K562 (cell line): ENCODE results near the gene PLXND1. TPM values are rescaled to one million over a fixed set of nuclear protein-coding genes. Genes with fewer than 3 reads are reported as not detected.
A peak's percentile ranks its signal among the peaks of the same experiment; 100 is the strongest.

Experiments used
- ATAC-seq: fragments of 200-7000 bp; cut with Tn5 transposase; 3 replicates; pipeline ENCODE4 v1.9.1; 2020; ENCODE audit warnings: moderate library complexity
- BruUV-seq: library from RNA; stranded (reverse); fragments of 400-500 nt; replicated peaks from 2 replicates; lab custom pipeline; 2021; lab: Mats Ljungman, UMichigan
- CTCF ChIA-PET: fragments of 300-600 bp; formaldehyde crosslinking; extraction: SDS; loops from one replicate; lab custom pipeline; 2021; ENCODE audit warnings: low intra/inter-chr PET ratio; lab: Yijun Ruan, JAX
- POLR2A ChIA-PET: fragments of 300-600, 350-650 bp; sonication (Branson Sonifier 250); formaldehyde crosslinking; extraction: SDS; loops from one replicate; lab custom pipeline; 2021; ENCODE audit warnings: antibody characterized with exemption, inconsistent platforms; lab: Yijun Ruan, JAX
- DNase-seq, 4 experiments: peaks; one replicate each; pipeline versions ENCODE4 v3.0.0 to v3.0.0-alpha.2; 2011 to 2018; ENCODE audit warnings: low spot score in 3 of 4, mixed read lengths in 3 of 4; ENCODE audit errors: extremely low read depth in 1 of 4
- FAIRE-seq: peaks from 2 replicates; lab custom pipeline; 2011; peaks lifted over from hg19 to GRCh38; lab: Jason Lieb, UNC
- H2AFZ ChIP-seq: 2 replicates; pipeline ENCODE4 v1.6.0; 2011; ENCODE audit warnings: low read depth, low read length, control low read depth, inconsistent platforms
- H3K27ac ChIP-seq: fragments of 200-600 bp; 3 replicates; pipeline ENCODE4 v1.8.0; 2011; ENCODE audit warnings: low read depth, mild to moderate bottlenecking, control low read depth, inconsistent platforms, low read length, moderate library complexity, mixed read lengths; ENCODE audit errors: extremely low read depth
- H3K27me3 ChIP-seq, 2 experiments: fragments of 300-600 bp in 1 of 2; 2 replicates in 1 of 2; 3 replicates in 1 of 2; pipeline versions ENCODE4 v1.6.0 to v1.8.0; 2011; ENCODE audit warnings: inconsistent platforms in 2 of 2, low read length in 2 of 2, mild to moderate bottlenecking in 1 of 2, mixed read lengths in 1 of 2, moderate library complexity in 1 of 2; ENCODE audit not compliant: control insufficient read depth in 2 of 2, insufficient read depth in 2 of 2
- H3K36me3 ChIP-seq: fragments of 300-600 bp; 3 replicates; pipeline ENCODE4 v1.8.0; 2011; ENCODE audit warnings: mild to moderate bottlenecking, low read length, inconsistent platforms; ENCODE audit not compliant: control insufficient read depth, insufficient read depth
- H3K4me1 ChIP-seq, 2 experiments: fragments of 200-600 bp in 1 of 2; replicated peaks in 1 of 2; 2 replicates in 1 of 2; 3 replicates in 1 of 2; pipeline versions ENCODE4 v1.5.1 to v1.8.0; 2011; ENCODE audit warnings: inconsistent platforms in 2 of 2, low read length in 2 of 2, mild to moderate bottlenecking in 1 of 2, mixed read lengths in 1 of 2, moderate library complexity in 1 of 2; ENCODE audit not compliant: control insufficient read depth in 2 of 2, insufficient read depth in 2 of 2
- H3K4me2 ChIP-seq: 2 replicates; pipeline ENCODE4 v1.6.1; 2011; ENCODE audit warnings: low read length, control low read depth, inconsistent platforms, mixed read lengths; ENCODE audit not compliant: insufficient read depth
- H3K4me3 ChIP-seq: fragments of 200-600 bp; sonication (generic), shearing (Covaris generic); 2 replicates; pipeline ENCODE4 v1.5.1; 2016; ENCODE audit warnings: control low read depth, inconsistent platforms
- H3K79me2 ChIP-seq: fragments of 200-600 bp; 3 replicates; pipeline ENCODE4 v1.8.0; 2011; ENCODE audit warnings: low read length, inconsistent platforms; ENCODE audit not compliant: control insufficient read depth, insufficient read depth
- H3K9ac ChIP-seq, 2 experiments: 2 replicates each; pipeline versions ENCODE4 v1.6.0 to v1.6.1; 2011; ENCODE audit warnings: low read depth in 2 of 2, low read length in 2 of 2, control low read depth in 1 of 2, inconsistent platforms in 1 of 2, mild to moderate bottlenecking in 1 of 2, mixed read lengths in 1 of 2; ENCODE audit not compliant: insufficient read depth in 1 of 2
- H3K9me1 ChIP-seq: one replicate; pipeline ENCODE4 v1.6.0; 2011; ENCODE audit warnings: inconsistent platforms, mild to moderate bottlenecking, low read length, moderate library complexity; ENCODE audit not compliant: control insufficient read depth, insufficient read depth
- H3K9me3 ChIP-seq: replicated peaks from 2 replicates; pipeline ENCODE4 v1.5.1; 2011; ENCODE audit warnings: low read depth, low read length, inconsistent platforms; ENCODE audit not compliant: control insufficient read depth, insufficient read depth
- H4K20me1 ChIP-seq: replicated peaks from 2 replicates; pipeline ENCODE4 v1.6.1; 2011; ENCODE audit warnings: low read length, inconsistent platforms, mixed read lengths; ENCODE audit not compliant: control insufficient read depth, insufficient read depth
- ARHGAP35 ChIP-seq: fragments of 450-650 bp; IDR thresholded peaks from 2 replicates; pipeline ENCODE4 v1.6.1; 2018; ENCODE audit not compliant: partially characterized antibody
- BRCA1 ChIP-seq, 2 experiments: fragments of 450-650 bp in 1 of 2; sonication (generic) in 1 of 2; formaldehyde crosslinking in 1 of 2; IDR thresholded peaks; 2 replicates each; pipeline versions ENCODE4 v1.5.0 to v1.6.1; 2017 to 2020; ENCODE audit warnings: mild to moderate bottlenecking in 1 of 2, missing genetic modification reagents in 1 of 2
- CBFA2T2 ChIP-seq: fragments of 450-650 bp; conservative IDR thresholded peaks from 2 replicates; pipeline ENCODE4 v1.6.1; 2017; ENCODE audit warnings: mild to moderate bottlenecking
- GTF2B ChIP-seq: IDR thresholded peaks from 2 replicates; pipeline ENCODE4 v1.6.1; 2011; ENCODE audit not compliant: insufficient read length; ENCODE audit errors: extremely low read depth
- HCFC1 ChIP-seq: IDR thresholded peaks from 2 replicates; pipeline ENCODE4 v1.6.1; 2012; ENCODE audit warnings: low read depth, low read length, improper control_type of control experiment
- NFE2 ChIP-seq: IDR thresholded peaks from 2 replicates; pipeline ENCODE4 v1.6.1; 2014; ENCODE audit warnings: antibody characterized with exemption, low read depth
- PPARD ChIP-seq: fragments of 250-450 bp; sonication (Bioruptor Pico); IDR thresholded peaks from 2 replicates; pipeline ENCODE4 v1.8.0; 2022; ENCODE audit warnings: inconsistent platforms, mild to moderate bottlenecking, moderate library complexity
- RBM25 ChIP-seq: fragments of 200-400 bp; formaldehyde crosslinking; IDR thresholded peaks from 2 replicates; pipeline ENCODE4 v1.6.1; 2018; ENCODE audit warnings: low read length, low read depth, moderate library complexity; ENCODE audit not compliant: severe bottlenecking
- SRSF9 ChIP-seq: fragments of 200-400 bp; formaldehyde crosslinking; IDR thresholded peaks from 2 replicates; pipeline ENCODE4 v1.6.1; 2017; ENCODE audit warnings: low read depth, low read length, borderline replicate concordance
- ZNF431 ChIP-seq: sonication (generic); formaldehyde crosslinking; IDR thresholded peaks from 2 replicates; pipeline ENCODE4 v1.8.0; 2022; ENCODE audit warnings: mild to moderate bottlenecking, missing genetic modification reagents
- ZNF79 ChIP-seq: fragments of 250-450 bp; sonication (Bioruptor Pico); IDR thresholded peaks from 2 replicates; pipeline ENCODE4 v1.4.0; 2020; ENCODE audit warnings: low read depth, mild to moderate bottlenecking, moderate library complexity
- WGBS: fragments of 100-300 bp; shearing (Covaris generic); methylation state at CpG from one replicate; pipeline ENCODE4 v1.1.6; 2016; ENCODE audit warnings: low coverage, mixed read lengths; ENCODE audit not compliant: insufficient coverage; ENCODE audit errors: missing lambda C conversion rate; 5-methylcytosine and 5-hydroxymethylcytosine counted together
- in situ Hi-C: fragments of 300-500 bp; cut with MboI; formaldehyde crosslinking; loops from 4 replicates; pipeline ENCODE4 v1.15.0; 2018; ENCODE audit warnings: inconsistent platforms, mixed read lengths
- intact Hi-C: fragments of 100-400 bp; cut with micrococcal nuclease; formaldehyde crosslinking; loops from 2 replicates; pipeline ENCODE4 v1.14.2; 2022
- polyA plus RNA-seq, 8 experiments: library from polyadenylated mRNA; depleted of rRNA in 4 of 8; stranded (reverse) in 5 of 8; unstranded in 3 of 8; fragments of >200 nt; fragmentation: Nextera tagmentation in 2 of 8; fragmentation: Illumina TruSeq in 1 of 8; extraction: Ambion mirVana in 2 of 8; extraction: Trizol in 1 of 8; gene quantifications; 2 replicates each; pipeline versions ENCODE4 v1.2.1 to v1.2.3, GENCODE V29; 2011 to 2014; ENCODE audit warnings: inconsistent platforms in 1 of 8, missing spikeins in 1 of 8
- total RNA-seq, 7 experiments: library from RNA; depleted of rRNA in 6 of 7; stranded (reverse); fragments of >200 nt in 6 of 7; fragmentation: Illumina TruSeq in 2 of 7; extraction: Trizol in 2 of 7; gene quantifications; 2 replicates each; pipeline versions ENCODE4 v1.2.1 to v1.2.3, GENCODE V29; 2011 to 2021; ENCODE audit warnings: low replicate concordance in 1 of 7
- TF ChIP-seq, protein P1 (sequence below): fragments of 150-350 bp; IDR thresholded peaks from 2 replicates; pipeline ENCODE4 v1.6.1; 2014; ENCODE audit warnings: low read depth, mild to moderate bottlenecking, low read length, borderline replicate concordance
- TF ChIP-seq, protein P2 (sequence below): sonication (generic); formaldehyde crosslinking; IDR thresholded peaks from 2 replicates; pipeline ENCODE4 v1.8.1; 2023; ENCODE audit warnings: mild to moderate bottlenecking, missing genetic modification reagents
- TF ChIP-seq, protein P3 (sequence below): sonication (generic); formaldehyde crosslinking; IDR thresholded peaks from 2 replicates; pipeline ENCODE4 v1.5.0; 2020; ENCODE audit warnings: missing genetic modification reagents

Gene PLXND1
- total and polyA plus RNA-seq, 9 of the 15 experiments (the other 6 are each of a cell fraction or from before 2014, with no cell fraction given), result 0.34 to 28.8 (median 14.0) TPM

- no peaks in the 10 kb centered on the region for H3K27me3 ChIP-seq
- peaks cover 4 to 48% of the 10 kb centered on the region in 2 experiments; a peak in 4 of 5 replicates for H3K4me1 ChIP-seq
- no peak overlapping the region for H3K4me3 ChIP-seq
- peak overlapping the region in 1 of 2 experiments; percentile 58; a peak in 2 of 4 replicates for H3K9ac ChIP-seq
- ATAC-seq (peak; percentile 27; the same call in 2 of the 3 replicates), DNase-seq (peak; percentile 27 to 32 (median 31)), FAIRE-seq (no peak)
- POLR2A ChIA-PET, result interaction anchor here (1.0 kb wide), 1 partner anchor 277 kb away, joined by 3 read pairs; no protein-coding TSS in a partner anchor
- no peaks in the 10 kb centered on the region for H3K9me3 ChIP-seq
- no peaks in the 10 kb centered on the region for H4K20me1 ChIP-seq
- intact Hi-C loops (no loop called here), in situ Hi-C loops (no loop called here)
- WGBS, result 61% methylated on average over 10 of the region's 11 CpGs
- no TSS peak for BruUV-seq
- no peak overlapping the region for H3K27ac ChIP-seq
- H3K79me2 ChIP-seq, result no peaks in the 10 kb centered on the region
- CTCF ChIA-PET, result no interaction called here
- peaks cover 29% of the 10 kb centered on the region; the same call in 1 of the 3 replicates for H3K36me3 ChIP-seq
- H3K9me1 ChIP-seq, result no peaks in the 10 kb centered on the region
- H2AFZ ChIP-seq, result no peak overlapping the region
- no peak overlapping the region for H3K4me2 ChIP-seq
- TF ChIP-seq, protein P1, sequence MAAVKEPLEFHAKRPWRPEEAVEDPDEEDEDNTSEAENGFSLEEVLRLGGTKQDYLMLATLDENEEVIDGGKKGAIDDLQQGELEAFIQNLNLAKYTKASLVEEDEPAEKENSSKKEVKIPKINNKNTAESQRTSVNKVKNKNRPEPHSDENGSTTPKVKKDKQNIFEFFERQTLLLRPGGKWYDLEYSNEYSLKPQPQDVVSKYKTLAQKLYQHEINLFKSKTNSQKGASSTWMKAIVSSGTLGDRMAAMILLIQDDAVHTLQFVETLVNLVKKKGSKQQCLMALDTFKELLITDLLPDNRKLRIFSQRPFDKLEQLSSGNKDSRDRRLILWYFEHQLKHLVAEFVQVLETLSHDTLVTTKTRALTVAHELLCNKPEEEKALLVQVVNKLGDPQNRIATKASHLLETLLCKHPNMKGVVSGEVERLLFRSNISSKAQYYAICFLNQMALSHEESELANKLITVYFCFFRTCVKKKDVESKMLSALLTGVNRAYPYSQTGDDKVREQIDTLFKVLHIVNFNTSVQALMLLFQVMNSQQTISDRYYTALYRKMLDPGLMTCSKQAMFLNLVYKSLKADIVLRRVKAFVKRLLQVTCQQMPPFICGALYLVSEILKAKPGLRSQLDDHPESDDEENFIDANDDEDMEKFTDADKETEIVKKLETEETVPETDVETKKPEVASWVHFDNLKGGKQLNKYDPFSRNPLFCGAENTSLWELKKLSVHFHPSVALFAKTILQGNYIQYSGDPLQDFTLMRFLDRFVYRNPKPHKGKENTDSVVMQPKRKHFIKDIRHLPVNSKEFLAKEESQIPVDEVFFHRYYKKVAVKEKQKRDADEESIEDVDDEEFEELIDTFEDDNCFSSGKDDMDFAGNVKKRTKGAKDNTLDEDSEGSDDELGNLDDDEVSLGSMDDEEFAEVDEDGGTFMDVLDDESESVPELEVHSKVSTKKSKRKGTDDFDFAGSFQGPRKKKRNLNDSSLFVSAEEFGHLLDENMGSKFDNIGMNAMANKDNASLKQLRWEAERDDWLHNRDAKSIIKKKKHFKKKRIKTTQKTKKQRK, result no peak
- TF ChIP-seq PPARD (CRISPR knock-in tag), result no peak
- TF ChIP-seq SRSF9, result no peak
- TF ChIP-seq ZNF431, result no peak
- TF ChIP-seq RBM25, result peak; percentile 74
- no peak for TF ChIP-seq CBFA2T2
- TF ChIP-seq NFE2, result peak; percentile 14; the same call in 1 of the 2 replicates
- TF ChIP-seq, protein P2, sequence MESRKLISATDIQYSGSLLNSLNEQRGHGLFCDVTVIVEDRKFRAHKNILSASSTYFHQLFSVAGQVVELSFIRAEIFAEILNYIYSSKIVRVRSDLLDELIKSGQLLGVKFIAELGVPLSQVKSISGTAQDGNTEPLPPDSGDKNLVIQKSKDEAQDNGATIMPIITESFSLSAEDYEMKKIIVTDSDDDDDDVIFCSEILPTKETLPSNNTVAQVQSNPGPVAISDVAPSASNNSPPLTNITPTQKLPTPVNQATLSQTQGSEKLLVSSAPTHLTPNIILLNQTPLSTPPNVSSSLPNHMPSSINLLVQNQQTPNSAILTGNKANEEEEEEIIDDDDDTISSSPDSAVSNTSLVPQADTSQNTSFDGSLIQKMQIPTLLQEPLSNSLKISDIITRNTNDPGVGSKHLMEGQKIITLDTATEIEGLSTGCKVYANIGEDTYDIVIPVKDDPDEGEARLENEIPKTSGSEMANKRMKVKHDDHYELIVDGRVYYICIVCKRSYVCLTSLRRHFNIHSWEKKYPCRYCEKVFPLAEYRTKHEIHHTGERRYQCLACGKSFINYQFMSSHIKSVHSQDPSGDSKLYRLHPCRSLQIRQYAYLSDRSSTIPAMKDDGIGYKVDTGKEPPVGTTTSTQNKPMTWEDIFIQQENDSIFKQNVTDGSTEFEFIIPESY (CRISPR knock-in tag), result no peak
- TF ChIP-seq, protein P3, sequence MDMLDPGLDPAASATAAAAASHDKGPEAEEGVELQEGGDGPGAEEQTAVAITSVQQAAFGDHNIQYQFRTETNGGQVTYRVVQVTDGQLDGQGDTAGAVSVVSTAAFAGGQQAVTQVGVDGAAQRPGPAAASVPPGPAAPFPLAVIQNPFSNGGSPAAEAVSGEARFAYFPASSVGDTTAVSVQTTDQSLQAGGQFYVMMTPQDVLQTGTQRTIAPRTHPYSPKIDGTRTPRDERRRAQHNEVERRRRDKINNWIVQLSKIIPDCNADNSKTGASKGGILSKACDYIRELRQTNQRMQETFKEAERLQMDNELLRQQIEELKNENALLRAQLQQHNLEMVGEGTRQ (CRISPR knock-in tag), result no peak
- no peak for TF ChIP-seq ZNF79 (CRISPR knock-in tag)
- no peak for TF ChIP-seq GTF2B
- no peak for TF ChIP-seq BRCA1 (IDR thresholded peaks at IDR 0.05)
- TF ChIP-seq BRCA1 (CRISPR knock-in tag; IDR thresholded peaks at IDR 0.05), result no peak
- TF ChIP-seq ARHGAP35, result no peak
- TF ChIP-seq HCFC1, result no peak
These were observed 47.5 kb downstream of the PLXND1 start for GRCh38 chr3:129558772-129559564.
